ENCODE results near the gene CCDC88C.

DNA sequence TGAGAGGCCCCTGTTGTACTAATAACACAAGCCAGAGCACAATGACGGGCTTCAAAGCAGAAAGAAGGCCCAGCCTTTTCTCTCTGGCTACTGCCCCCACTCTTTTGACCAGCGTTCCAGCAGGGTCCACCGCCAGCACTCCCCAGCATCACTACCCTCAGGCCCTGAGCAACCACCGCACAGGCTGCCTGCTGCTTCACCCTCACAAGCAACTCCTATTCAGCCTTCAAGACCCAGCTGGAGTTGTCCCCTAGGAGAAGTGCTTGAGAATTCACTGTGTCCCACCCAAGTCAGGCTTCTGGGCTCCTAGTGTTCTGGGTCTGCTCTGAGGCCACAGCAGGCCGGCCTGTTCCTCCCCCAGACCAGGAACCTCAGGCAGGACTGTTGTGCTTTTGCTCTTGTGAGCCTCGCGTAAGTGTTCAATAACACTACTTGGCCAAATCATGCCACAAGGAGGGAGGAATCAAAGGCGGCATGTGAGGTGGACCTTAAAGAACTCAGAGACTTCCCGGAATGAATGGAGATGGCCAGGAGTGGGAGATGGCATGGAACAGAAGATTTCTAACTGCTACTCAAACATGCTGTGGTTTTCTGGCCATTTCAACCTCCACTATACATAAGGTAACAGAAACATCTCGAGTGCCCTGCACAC is 89.8 kb downstream of the CCDC88C start:
- TF ChIP-seq, protein P1, sequence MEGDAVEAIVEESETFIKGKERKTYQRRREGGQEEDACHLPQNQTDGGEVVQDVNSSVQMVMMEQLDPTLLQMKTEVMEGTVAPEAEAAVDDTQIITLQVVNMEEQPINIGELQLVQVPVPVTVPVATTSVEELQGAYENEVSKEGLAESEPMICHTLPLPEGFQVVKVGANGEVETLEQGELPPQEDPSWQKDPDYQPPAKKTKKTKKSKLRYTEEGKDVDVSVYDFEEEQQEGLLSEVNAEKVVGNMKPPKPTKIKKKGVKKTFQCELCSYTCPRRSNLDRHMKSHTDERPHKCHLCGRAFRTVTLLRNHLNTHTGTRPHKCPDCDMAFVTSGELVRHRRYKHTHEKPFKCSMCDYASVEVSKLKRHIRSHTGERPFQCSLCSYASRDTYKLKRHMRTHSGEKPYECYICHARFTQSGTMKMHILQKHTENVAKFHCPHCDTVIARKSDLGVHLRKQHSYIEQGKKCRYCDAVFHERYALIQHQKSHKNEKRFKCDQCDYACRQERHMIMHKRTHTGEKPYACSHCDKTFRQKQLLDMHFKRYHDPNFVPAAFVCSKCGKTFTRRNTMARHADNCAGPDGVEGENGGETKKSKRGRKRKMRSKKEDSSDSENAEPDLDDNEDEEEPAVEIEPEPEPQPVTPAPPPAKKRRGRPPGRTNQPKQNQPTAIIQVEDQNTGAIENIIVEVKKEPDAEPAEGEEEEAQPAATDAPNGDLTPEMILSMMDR (IDR thresholded peaks at IDR 0.05; ENCODE audit: low read length) = no peak
- no peak for TF ChIP-seq EZH2 (IDR thresholded peaks at IDR 0.05; ENCODE audit: borderline replicate concordance, low read length)
